Measurements from ENCODE around the gene TAF1C.

DNA sequence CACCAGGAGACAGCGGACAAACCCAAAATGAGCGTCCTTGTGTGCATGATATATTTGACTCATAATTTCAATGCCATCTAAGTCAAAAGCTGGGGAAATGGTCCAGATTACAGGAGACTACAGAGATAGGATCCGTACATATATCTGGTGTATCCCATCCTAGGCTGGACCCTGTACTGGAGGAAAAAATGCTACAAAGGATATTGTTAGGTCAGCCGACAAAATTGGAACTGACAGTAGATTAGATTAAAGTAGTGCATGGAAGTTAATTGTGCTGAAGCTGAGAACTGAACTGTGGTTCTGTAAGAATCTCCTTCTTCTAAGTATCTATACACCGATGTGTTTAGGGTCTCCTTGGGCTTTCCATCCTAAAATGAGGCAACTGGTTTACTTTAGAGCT, 28.7 kb upstream of the TAF1C start:
- no peak for TF ChIP-seq CTCF (IDR thresholded peaks at IDR 0.05)
- no peak for TF ChIP-seq POLR2A (IDR thresholded peaks at IDR 0.05)
